Astrocyte (in vitro differentiated cells and primary cell): ENCODE data around the gene ASPHD2.

Source experiments
- EZH2 ChIP-seq: IDR thresholded peaks from 2 replicates; pipeline ENCODE4 v1.6.1; 2012; ENCODE audit warnings: mild to moderate bottlenecking, low read length, inconsistent platforms; ENCODE audit not compliant: insufficient read depth
- TF ChIP-seq, protein P1 (sequence below): IDR thresholded peaks from 2 replicates; pipeline ENCODE4 v1.5.1; 2011; ENCODE audit warnings: low read depth, mild to moderate bottlenecking, inconsistent platforms, low read length, moderate library complexity; ENCODE audit not compliant: insufficient read depth

DNA sequence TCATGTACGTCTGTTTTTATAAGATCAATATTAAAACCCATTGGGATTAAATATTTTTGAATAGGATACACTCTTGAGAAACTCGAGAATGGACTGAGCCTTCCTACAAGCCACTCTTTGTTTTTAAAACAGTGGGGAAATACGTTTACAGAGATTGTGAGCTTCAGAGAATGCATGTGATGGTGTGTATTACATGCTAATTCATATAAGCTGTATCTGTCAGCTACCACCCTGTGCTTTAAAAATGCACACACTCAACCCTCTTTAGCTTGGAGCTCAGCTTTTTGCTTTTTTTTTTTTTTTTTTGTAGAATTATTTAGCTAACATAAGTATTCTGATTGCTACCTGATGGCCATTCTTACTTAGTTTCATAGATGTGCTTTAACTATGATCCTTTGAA lies 46.3 kb upstream of the ASPHD2 start:
- TF ChIP-seq, protein P1, sequence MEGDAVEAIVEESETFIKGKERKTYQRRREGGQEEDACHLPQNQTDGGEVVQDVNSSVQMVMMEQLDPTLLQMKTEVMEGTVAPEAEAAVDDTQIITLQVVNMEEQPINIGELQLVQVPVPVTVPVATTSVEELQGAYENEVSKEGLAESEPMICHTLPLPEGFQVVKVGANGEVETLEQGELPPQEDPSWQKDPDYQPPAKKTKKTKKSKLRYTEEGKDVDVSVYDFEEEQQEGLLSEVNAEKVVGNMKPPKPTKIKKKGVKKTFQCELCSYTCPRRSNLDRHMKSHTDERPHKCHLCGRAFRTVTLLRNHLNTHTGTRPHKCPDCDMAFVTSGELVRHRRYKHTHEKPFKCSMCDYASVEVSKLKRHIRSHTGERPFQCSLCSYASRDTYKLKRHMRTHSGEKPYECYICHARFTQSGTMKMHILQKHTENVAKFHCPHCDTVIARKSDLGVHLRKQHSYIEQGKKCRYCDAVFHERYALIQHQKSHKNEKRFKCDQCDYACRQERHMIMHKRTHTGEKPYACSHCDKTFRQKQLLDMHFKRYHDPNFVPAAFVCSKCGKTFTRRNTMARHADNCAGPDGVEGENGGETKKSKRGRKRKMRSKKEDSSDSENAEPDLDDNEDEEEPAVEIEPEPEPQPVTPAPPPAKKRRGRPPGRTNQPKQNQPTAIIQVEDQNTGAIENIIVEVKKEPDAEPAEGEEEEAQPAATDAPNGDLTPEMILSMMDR = no peak
- no peak for TF ChIP-seq EZH2
